ENCODE data around the gene IP6K3.

GRCh38 chr6:33708516-33709204 is 38.0 kb downstream of the IP6K3 start:
- TF ChIP-seq, protein P1, sequence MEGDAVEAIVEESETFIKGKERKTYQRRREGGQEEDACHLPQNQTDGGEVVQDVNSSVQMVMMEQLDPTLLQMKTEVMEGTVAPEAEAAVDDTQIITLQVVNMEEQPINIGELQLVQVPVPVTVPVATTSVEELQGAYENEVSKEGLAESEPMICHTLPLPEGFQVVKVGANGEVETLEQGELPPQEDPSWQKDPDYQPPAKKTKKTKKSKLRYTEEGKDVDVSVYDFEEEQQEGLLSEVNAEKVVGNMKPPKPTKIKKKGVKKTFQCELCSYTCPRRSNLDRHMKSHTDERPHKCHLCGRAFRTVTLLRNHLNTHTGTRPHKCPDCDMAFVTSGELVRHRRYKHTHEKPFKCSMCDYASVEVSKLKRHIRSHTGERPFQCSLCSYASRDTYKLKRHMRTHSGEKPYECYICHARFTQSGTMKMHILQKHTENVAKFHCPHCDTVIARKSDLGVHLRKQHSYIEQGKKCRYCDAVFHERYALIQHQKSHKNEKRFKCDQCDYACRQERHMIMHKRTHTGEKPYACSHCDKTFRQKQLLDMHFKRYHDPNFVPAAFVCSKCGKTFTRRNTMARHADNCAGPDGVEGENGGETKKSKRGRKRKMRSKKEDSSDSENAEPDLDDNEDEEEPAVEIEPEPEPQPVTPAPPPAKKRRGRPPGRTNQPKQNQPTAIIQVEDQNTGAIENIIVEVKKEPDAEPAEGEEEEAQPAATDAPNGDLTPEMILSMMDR (IDR thresholded peaks at IDR 0.05; ENCODE audit: low read depth, low read length): no peak
- TF ChIP-seq, protein P2, sequence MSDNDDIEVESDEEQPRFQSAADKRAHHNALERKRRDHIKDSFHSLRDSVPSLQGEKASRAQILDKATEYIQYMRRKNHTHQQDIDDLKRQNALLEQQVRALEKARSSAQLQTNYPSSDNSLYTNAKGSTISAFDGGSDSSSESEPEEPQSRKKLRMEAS (IDR thresholded peaks at IDR 0.05; ENCODE audit: low read depth, low read length): no peak
